Mesothelial cell of epicardium (in vitro differentiated cells): Measurements from ENCODE around the gene COQ8A. TPM values are rescaled to one million over a fixed set of nuclear protein-coding genes. Genes with fewer than 3 reads are reported as not detected.

Experiments
- DNase-seq, 2 experiments: peaks; one replicate each; pipeline ENCODE4 v3.0.0; 2021; ENCODE audit warnings: low spot score in 2 of 2; ENCODE audit not compliant: unreplicated experiment in 2 of 2
- H3K27ac Mint-ChIP-seq: 2 replicates; pipeline ENCODE4 v1.8.0; 2021; ENCODE audit warnings: mixed read lengths
- H3K27me3 Mint-ChIP-seq: 2 replicates; pipeline ENCODE4 v1.8.0; 2021; ENCODE audit warnings: low read depth, mixed read lengths
- H3K36me3 Mint-ChIP-seq: 2 replicates; pipeline ENCODE4 v1.8.0; 2021; ENCODE audit warnings: mixed read lengths
- H3K4me1 Mint-ChIP-seq: 2 replicates; pipeline ENCODE4 v1.8.0; 2021; ENCODE audit warnings: mixed read lengths
- H3K4me3 Mint-ChIP-seq: 2 replicates; pipeline ENCODE4 v1.8.0; 2021; ENCODE audit warnings: mild to moderate bottlenecking, moderate library complexity, mixed read lengths
- H3K9me3 Mint-ChIP-seq: 2 replicates; pipeline ENCODE4 v1.8.0; 2021; ENCODE audit warnings: mixed read lengths
- total RNA-seq: library from RNA; stranded (reverse); gene quantifications from 3 replicates; pipeline ENCODE4 v1.2.1, GENCODE V29; 2021
- TF ChIP-seq, protein P1 (sequence below): fragments of 200-600 bp; sonication (generic); IDR thresholded peaks from one replicate; pipeline ENCODE4 v1.5.0; 2021; ENCODE audit warnings: antibody characterized with exemption; ENCODE audit not compliant: unreplicated experiment

The COQ8A gene
- total RNA-seq, 1 donor from 2014 or later, result 19.9 TPM

DNA sequence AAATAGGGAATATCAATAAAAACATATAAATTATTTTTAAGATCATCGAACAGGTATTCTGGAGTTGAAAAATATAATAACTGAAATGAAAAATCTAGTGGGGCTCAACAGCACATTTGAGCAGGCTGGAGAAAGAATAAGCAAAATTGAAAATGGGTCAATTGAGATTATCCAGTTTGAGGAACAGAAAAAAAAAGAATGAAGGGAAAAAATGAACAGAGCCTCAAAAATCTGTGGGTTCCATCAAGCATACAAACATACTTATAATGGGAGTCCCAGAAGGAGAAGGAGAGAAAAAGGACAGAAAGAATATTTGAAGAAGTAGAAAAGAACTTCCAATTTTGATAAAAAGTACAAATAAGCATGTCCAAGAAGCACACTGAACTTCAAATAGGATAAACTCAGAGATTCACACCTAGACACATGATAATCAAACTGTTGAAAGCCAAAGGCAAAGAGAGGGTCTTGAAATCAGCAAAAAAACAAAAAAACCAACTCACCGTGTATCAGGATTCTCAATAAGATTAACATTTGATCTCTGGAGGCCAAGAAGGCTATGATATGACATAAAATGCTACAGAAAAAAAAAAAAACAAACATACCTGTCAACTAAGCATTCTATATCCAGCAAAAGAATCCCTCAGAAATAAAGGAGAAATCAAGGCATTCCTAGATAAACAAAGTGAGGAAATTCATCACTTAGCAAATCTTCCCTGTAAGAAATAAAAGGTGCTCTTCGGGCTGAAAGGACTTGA is 5.4 kb upstream of the COQ8A start:
- Mint-ChIP-seq H3K27me3 (no peaks in the 10 kb centered on the region), H3K27ac (no peak overlapping the region), H3K4me1 (peaks cover 16% of the 10 kb centered on the region), H3K36me3 (peaks cover 22% of the 10 kb centered on the region), H3K4me3 (no peak overlapping the region), H3K9me3 (peaks cover 18% of the 10 kb centered on the region)
- TF ChIP-seq, protein P1, sequence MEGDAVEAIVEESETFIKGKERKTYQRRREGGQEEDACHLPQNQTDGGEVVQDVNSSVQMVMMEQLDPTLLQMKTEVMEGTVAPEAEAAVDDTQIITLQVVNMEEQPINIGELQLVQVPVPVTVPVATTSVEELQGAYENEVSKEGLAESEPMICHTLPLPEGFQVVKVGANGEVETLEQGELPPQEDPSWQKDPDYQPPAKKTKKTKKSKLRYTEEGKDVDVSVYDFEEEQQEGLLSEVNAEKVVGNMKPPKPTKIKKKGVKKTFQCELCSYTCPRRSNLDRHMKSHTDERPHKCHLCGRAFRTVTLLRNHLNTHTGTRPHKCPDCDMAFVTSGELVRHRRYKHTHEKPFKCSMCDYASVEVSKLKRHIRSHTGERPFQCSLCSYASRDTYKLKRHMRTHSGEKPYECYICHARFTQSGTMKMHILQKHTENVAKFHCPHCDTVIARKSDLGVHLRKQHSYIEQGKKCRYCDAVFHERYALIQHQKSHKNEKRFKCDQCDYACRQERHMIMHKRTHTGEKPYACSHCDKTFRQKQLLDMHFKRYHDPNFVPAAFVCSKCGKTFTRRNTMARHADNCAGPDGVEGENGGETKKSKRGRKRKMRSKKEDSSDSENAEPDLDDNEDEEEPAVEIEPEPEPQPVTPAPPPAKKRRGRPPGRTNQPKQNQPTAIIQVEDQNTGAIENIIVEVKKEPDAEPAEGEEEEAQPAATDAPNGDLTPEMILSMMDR, result no peak
- DNase-seq, result no peak

DNA sequence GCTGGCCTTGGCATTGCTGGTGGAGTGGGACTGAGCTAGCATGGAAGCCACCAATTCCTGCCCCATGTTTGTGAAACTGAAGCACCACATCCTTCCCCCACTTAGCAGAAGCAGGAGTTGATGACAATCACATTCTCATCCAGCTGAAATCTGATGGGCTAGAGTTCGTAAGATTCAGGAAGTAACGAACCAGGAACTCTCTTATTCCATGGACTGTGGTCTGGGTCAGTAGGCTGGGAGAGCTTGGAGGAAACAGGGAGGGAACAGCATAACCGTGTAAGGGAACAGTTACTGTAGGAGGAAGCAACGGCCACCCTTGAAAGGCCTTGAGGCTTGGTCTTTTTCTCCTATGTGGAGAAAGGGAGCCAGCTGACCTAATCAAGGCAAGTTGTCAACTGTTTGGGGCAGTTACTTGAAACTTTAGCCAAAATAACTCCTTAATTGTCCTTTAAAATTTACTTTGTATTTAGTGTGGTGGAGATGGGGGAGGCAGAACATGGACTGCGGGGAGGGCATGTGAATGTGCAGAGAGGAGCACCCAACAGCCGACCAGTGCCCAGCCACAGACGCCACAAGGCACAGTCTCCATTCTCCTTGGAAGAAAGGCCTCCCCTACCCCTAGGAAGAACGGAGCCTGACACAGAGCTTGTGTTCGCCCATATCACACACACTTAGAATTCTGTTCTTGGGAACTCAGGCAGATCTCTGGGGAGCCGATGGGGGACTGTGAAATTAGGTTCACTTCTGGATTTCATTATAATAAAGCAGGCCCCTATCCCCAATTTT is 2.0 kb upstream of the COQ8A start:
- Mint-ChIP-seq H3K36me3 (peaks cover 18% of the 10 kb centered on the region), H3K4me3 (peak overlapping the region; percentile 73)

DNA sequence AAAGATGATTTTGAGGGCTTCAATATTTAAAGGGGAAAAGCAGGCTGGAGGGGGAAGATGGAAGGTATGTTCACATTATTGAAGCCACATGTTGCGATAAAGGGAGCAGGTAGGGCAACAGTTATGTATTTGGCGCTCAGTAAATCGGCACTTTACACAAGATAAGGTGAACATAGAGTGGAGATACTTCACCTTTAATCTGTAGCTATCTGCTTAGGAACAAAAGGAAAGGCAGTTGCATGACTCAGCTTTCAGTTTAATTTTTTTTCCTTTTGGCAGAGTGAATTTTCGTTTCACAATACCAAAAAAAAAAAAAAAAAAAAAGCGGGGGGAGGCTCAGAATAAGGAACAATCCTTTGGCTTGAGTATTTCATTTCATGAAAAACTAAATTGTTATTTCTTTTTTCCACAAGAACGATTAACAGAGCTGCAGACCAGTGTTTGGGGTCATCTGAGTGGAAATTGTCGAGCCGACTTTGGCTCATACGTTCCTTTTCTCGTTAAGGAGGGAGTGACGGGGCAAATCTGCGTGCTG is 1.1 kb upstream of the COQ8A start:
- peaks cover 18% of the 10 kb centered on the region for H3K36me3 Mint-ChIP-seq
- no peaks in the 10 kb centered on the region for H3K27me3 Mint-ChIP-seq
- TF ChIP-seq, protein P1, result no peak
- H3K4me1 Mint-ChIP-seq, result peaks cover 23% of the 10 kb centered on the region
- peak overlapping the region; percentile 73 for H3K4me3 Mint-ChIP-seq
- peaks cover 16% of the 10 kb centered on the region for H3K9me3 Mint-ChIP-seq
- no peak for DNase-seq
- H3K27ac Mint-ChIP-seq, result peak overlapping the region; percentile 92

More for the DNA sequence above, 2.0 kb upstream of the COQ8A start:
- TF ChIP-seq, protein P1, result no peak
- peak overlapping the region; percentile 74 for H3K27ac Mint-ChIP-seq
- H3K27me3 Mint-ChIP-seq, result no peaks in the 10 kb centered on the region
- H3K4me1 Mint-ChIP-seq, result peaks cover 23% of the 10 kb centered on the region
- peaks cover 18% of the 10 kb centered on the region for H3K9me3 Mint-ChIP-seq
- no peak for DNase-seq

DNA sequence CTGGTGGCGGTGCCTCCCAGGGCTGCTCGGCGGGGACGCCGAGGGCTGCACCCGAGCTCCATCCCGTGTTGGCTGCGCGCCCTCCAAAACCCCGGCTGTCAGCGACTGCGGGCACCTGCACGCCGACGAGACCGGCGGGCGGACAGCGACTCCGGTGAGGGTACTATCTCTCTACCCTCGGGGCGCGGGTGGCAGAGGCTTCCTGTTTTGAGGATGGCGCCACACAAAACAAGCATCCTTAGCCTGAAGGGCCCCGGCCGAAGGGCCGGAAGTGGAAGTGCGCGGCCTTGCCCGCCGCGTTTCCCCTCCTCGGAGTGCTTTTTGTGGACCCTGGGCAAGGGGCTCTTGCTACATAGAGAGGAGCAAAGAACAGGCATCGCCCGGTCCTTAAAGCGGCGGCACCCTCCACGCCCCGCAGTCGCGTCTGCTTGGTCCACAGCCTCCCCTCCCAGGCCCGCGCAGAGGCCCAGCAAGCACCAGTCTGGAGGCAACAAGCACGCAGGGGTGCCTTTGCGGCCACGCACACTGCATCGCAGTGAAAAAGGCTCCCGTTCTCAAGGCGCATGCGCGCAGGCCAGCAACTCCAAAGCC is 561 bp upstream of the COQ8A start:
- peaks cover 23% of the 10 kb centered on the region for H3K4me1 Mint-ChIP-seq
- no peak for DNase-seq

DNA sequence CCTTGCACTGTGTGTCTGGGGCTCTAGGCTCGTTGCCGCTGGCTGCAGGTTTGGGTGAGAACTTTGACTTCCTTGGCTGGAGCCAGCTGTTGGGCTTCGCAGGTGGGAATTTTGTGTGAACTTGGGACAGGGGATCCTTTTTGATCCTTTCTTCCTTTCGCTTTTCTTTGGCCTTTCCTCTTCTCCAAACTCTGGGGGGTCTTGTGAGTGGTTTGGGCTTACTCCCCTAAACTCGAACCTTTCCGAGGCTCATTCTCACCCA is 643 bp downstream of the COQ8A start:
- Mint-ChIP-seq H3K36me3 (peaks cover 4% of the 10 kb centered on the region), H3K27me3 (no peaks in the 10 kb centered on the region), H3K4me3 (peak overlapping the region; percentile 73), H3K27ac (no peak overlapping the region), H3K4me1 (peaks cover 23% of the 10 kb centered on the region), H3K9me3 (peaks cover under 1% of the 10 kb centered on the region)
- no peak for DNase-seq
- TF ChIP-seq, protein P1, result no peak

More for the DNA sequence above, 561 bp upstream of the COQ8A start:
- Mint-ChIP-seq H3K36me3 (peaks cover 15% of the 10 kb centered on the region), H3K27ac (peak overlapping the region; percentile 92), H3K4me3 (peak overlapping the region; percentile 73), H3K27me3 (no peaks in the 10 kb centered on the region), H3K9me3 (peaks cover 12% of the 10 kb centered on the region)
- TF ChIP-seq, protein P1, result no peak
